Bronchial epithelial cell (primary cell): ENCODE results near the gene DGKI. TPM values are rescaled to one million over a fixed set of nuclear protein-coding genes. Genes with fewer than 3 reads are reported as not detected.

ENCODE experiments used
- DNase-seq: peaks from one replicate; pipeline ENCODE4 v3.0.0-alpha.2; 2010; ENCODE audit warnings: low read depth
- FAIRE-seq: peaks from 2 replicates; lab custom pipeline; 2011; peaks lifted over from hg19 to GRCh38; lab: Jason Lieb, UNC
- H3K27me3 ChIP-seq: 2 replicates; pipeline ENCODE4 v1.5.1; 2011; ENCODE audit warnings: low read length; ENCODE audit not compliant: control insufficient read depth, insufficient read depth
- H3K36me3 ChIP-seq: 2 replicates; pipeline ENCODE4 v1.5.1; 2011; ENCODE audit warnings: low read length; ENCODE audit not compliant: control insufficient read depth, insufficient read depth
- H3K4me3 ChIP-seq: 2 replicates; pipeline ENCODE4 v1.5.1; 2011; ENCODE audit warnings: mild to moderate bottlenecking, low read depth, low read length, control low read depth
- total RNA-seq: library from RNA; depleted of rRNA; stranded (reverse); fragments of >200 nt; gene quantifications from 2 replicates; pipeline ENCODE4 v1.2.1, GENCODE V29; 2014
- TF ChIP-seq, protein P1 (sequence below): IDR thresholded peaks from 2 replicates; pipeline ENCODE4 v1.5.1; 2011; ENCODE audit warnings: mild to moderate bottlenecking, moderate library complexity, low read length, control low read depth, inconsistent platforms; ENCODE audit not compliant: insufficient read depth, severe bottlenecking

DGKI gene
- total RNA-seq, 1 donor from 2014 or later = under 0.01 TPM

DNA sequence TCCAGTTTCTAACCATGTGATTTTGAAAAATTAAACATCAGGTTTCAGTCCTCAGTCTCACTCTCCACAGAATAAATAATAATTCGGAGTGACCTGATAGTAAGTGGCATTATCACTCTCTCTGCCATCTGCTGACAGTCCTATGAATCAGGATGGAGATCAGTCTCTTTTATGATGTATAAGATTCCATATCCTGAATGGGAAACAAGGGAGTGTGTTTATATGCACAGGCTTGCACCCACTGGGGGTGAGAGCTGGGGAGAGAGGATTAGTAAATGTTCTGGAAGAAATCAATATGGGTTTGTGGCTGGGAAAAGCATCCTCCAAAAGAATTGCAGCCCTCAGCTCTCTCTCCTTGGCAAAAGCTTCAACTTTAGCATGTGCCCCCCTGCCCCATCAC lies 45.3 kb downstream of the DGKI start:
- TF ChIP-seq, protein P1, sequence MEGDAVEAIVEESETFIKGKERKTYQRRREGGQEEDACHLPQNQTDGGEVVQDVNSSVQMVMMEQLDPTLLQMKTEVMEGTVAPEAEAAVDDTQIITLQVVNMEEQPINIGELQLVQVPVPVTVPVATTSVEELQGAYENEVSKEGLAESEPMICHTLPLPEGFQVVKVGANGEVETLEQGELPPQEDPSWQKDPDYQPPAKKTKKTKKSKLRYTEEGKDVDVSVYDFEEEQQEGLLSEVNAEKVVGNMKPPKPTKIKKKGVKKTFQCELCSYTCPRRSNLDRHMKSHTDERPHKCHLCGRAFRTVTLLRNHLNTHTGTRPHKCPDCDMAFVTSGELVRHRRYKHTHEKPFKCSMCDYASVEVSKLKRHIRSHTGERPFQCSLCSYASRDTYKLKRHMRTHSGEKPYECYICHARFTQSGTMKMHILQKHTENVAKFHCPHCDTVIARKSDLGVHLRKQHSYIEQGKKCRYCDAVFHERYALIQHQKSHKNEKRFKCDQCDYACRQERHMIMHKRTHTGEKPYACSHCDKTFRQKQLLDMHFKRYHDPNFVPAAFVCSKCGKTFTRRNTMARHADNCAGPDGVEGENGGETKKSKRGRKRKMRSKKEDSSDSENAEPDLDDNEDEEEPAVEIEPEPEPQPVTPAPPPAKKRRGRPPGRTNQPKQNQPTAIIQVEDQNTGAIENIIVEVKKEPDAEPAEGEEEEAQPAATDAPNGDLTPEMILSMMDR = no peak
- peaks cover 3% of the 10 kb centered on the region for H3K27me3 ChIP-seq
- FAIRE-seq (no peak), DNase-seq (no peak)
- H3K4me3 ChIP-seq = no peak overlapping the region
- H3K36me3 ChIP-seq = no peaks in the 10 kb centered on the region

DNA sequence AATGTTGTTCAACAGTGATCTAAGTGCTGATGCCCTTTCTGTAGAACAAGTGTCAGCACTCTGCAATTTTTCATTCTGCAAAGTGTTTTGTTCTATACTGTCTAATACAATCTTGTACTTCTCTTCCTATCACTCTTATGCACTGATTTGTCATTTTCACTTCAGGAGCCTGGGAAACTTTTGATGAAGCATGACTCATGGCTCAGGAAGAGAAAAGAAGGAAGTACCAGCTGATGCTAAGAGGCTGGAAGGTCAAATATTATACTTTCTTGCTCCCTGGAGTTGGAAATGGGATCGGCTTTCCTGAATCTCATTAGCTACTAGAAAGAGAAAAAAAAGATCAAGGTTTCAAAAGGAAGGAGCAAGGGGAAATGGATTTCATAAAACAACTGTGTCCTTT lies 45.8 kb downstream of the DGKI start:
- no peak for FAIRE-seq

DNA sequence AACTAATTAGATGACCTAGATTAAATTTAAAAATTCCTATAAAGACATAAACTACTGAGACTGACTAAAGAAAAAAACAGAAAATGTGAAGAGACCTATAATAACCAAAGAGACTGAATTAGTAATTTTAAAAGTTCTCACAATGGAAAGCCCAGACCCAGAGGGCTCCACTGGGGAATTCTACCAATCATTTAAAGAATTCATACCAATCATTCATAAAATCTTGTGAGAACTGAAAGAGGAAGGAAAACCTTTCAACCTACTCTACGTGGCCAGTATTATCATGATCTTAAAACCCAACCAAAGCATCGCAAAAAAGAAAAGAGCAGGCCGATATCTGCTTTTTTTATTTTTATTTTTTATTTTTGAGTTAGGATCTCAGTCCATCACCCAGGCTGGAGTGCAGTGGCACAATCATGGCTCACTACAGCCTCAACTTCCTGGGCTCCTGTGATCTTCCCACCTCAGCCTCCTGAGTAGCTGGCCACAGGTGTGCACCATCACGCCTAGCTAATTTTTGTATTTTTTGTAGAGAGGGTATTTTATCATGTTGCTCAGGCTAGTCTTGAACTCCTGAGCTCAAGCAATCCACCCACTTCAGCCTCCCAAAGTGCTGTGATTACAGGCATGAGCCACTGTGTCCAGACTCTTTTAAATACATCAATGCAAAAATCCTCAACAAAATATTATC lies 48.6 kb downstream of the DGKI start:
- DNase-seq (no peak), FAIRE-seq (no peak)
- TF ChIP-seq, protein P1 = no peak
- H3K27me3 ChIP-seq = no peaks in the 10 kb centered on the region
- no peak overlapping the region for H3K4me3 ChIP-seq
- H3K36me3 ChIP-seq = no peaks in the 10 kb centered on the region

More for the DNA sequence above, 45.8 kb downstream of the DGKI start:
- Histone ChIP-seq H3K36me3 (no peaks in the 10 kb centered on the region), H3K4me3 (no peak overlapping the region), H3K27me3 (peaks cover 3% of the 10 kb centered on the region)
- peak; percentile 71 for DNase-seq
- TF ChIP-seq, protein P1 = no peak

DNA sequence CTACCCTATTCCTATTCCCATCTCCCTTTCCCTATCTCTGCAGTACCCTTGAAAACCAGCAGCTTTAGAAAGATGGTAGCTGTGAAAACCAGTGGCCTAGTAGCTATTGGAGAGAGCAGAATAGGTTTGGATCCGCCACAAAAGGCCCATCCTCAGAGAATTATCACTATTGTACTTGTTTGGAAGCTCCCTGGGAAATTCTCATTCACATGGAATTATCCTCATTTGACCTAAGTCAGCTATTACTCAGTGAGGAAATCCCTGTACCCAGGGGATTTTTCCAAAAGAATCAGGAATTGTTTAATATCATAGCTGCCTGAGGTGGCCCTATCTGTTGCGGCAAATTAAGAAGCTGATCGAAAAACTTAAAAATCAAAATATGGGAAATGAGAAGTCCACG lies 51.6 kb downstream of the DGKI start:
- Histone ChIP-seq H3K4me3 (no peak overlapping the region), H3K27me3 (no peaks in the 10 kb centered on the region), H3K36me3 (no peaks in the 10 kb centered on the region)
- TF ChIP-seq, protein P1 = no peak
- FAIRE-seq (no peak), DNase-seq (no peak)

DNA sequence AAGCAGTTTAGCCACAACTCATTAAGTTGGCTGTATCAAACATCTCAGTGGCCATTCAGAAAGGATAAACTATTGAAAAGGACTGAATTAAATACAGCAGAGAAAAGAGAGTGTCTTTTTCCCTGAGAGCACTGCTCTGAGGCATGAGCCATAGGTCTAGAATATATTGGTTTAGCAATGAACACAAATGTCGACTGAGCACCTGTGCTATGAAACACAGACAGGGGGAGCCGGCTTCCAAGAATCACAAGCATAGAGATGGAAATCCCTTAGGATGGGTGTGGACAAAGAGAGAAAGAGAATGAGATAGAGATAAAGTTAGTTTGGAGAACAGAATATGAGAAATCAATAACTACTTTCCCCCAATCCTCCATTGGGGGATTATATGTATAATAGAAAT lies 54.8 kb downstream of the DGKI start:
- DNase-seq (no peak), FAIRE-seq (no peak)
- TF ChIP-seq, protein P1 = no peak
- Histone ChIP-seq H3K27me3 (no peaks in the 10 kb centered on the region), H3K4me3 (no peak overlapping the region), H3K36me3 (no peaks in the 10 kb centered on the region)

DNA sequence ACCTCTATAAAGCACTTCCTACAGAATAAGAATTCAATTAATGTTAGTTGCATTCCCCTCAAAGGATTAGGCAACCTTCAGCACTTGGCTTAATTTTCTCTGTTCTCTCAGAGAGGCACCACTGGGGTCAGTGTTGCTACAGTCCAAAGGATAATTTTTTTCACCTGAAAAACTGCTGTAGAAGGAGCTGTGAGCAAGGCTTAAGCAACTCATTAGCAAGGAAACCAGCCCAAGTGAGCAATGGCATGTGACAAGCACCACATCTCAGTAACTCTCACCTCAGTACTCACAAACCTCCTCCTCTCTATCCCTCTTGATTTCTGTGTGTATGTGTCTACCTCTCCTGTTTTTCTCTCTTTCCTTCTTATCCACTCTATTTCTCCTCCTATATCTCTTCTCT lies 55.9 kb downstream of the DGKI start:
- FAIRE-seq (no peak), DNase-seq (no peak)
- TF ChIP-seq, protein P1 = no peak
- Histone ChIP-seq H3K4me3 (no peak overlapping the region), H3K27me3 (no peaks in the 10 kb centered on the region), H3K36me3 (no peaks in the 10 kb centered on the region)
